Dedifferentiated amniotic fluid mesenchymal stem cell (primary cell): ENCODE measurements around the gene ETDB.
A peak's percentile ranks its signal among the peaks of the same experiment; 100 is the strongest.
"Not testable (repeated sequence)": the region's sequence is repeated elsewhere in the genome, so short reads cannot be mapped to it uniquely, and the experiment has no call there.

ENCODE experiments used
- DNase-seq: peaks from one replicate; pipeline ENCODE4 v3.0.0-alpha.2; 2016; ENCODE audit errors: extremely low spot score

ETDB gene

DNA sequence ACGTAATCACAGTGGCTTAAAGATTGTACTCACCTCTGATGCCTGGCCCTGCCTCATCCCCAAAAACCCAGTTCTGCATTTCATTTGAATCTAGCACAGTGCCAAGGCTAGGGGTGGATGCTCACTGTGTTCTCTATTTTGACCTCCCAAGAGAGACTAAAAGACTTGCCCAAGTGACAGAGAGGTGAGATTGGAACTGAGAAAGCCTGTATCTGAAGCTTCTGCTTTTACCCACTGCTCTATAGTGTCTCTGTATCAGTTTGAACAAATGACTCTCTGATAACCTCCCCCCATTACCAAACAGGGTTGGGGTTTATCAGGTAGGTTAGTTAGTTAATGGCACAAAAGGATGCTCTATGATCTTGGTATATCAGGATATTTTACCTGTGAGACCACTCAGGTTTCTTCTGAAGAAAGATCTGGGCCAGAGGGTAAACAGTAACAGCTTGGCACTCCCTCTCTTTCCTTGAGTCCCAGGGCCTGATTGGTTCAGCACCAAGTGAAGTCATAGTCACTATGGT is at the start of gene ETDB:
ETDB (minus strand) TSS at position 471 of the 521 bp plus-strand sequence. CDS start 1,265 bp downstream, outside the sequence.
- DNase-seq = not testable (repeated sequence)

DNA sequence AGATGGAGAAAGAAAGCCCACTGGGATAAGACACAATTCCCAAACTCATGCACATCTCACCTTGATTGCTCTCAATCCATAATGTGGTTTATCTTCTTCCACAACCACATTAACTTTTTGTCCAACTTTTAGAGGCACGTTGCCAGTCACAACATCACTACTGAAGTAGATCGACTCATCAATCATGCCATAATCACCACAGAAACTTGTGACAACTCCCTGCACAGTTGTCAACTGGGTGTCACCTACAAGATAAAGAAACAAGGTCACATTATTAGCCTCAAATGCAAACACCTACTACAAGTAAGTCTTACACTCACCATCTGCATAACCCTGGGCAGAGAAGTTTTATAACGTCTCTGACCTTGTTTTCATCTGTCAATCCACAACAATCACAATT is 49.2 kb upstream of the ETDB start:
- not testable (repeated sequence) for DNase-seq

DNA sequence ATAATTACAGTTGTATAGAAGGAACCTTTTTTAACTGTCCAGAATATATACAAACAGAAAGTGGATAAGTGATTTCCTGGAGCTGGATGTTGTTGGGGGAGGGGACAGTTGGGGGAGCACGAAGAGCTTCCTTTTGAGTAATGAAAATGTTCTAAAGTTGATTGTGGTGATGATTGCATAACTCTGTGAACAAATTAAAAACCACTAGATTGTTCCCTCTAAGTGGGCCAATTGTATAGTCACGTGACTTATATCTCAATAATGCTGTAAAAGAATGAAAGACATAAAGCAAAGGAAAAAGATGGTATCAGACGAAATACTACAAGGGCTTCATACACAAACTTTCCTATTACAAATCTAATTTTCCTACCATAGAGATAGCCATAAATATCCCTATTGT is 48.2 kb upstream of the ETDB start:
- no peak for DNase-seq

DNA sequence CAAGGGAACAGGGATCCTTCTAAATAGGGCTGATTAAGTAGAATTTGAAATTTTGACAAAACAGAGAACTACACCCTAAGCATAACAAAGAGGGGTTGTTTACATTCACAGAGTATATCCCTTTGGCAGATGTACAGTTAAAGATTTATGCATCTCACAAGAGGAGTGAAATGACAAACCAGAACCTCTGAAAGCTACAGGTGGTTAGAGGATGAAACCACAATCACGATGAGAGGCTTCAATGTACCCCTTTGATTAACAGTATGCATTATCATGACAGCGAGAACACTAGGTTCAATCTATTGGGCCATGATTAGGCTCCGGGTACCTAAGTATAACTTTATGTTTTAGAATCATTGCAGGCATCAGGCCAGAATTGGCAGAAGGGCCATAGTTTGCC is 34.4 kb upstream of the ETDB start:
- DNase-seq = not testable (repeated sequence)

DNA sequence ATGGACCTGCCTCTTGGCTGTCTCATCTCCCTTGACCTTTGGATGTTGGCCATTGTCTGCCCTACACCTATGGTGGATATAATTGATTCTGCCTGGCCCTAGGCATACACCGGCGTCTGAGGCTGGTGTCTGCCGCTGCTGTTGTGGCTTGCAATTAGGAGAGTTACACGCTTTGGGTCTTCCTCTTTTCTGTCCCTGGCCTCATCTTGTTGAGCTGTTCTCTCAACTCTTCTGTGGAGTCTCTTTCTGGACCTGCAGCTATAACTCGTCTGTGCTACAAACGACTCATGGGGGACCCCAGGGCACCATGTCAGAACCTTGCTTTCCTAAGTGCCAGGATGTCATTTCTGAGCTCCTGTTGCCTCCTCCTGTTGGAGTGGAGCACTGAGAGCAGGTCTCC is 5.8 kb upstream of the ETDB start:
- DNase-seq = not testable (repeated sequence)

DNA sequence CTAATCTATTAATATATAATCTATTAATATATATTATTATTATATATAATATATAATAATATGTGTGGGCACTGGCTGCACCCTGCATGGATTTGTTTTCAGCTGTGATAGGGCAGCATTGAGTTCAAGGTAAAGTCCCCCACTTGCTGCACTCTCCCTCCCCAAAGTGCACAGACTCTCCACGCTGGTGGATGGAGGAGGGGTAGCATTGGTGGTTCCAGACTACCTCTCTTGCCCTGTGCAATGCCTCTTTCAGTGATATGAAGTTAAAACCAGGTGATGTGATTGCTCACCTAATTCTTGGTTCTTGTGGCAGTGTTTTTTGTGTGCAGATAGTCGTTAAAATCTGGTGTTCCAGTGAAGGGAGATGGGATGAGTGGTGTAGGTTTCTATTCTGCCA is 4.3 kb downstream of the ETDB start:
- DNase-seq = not testable (repeated sequence)

DNA sequence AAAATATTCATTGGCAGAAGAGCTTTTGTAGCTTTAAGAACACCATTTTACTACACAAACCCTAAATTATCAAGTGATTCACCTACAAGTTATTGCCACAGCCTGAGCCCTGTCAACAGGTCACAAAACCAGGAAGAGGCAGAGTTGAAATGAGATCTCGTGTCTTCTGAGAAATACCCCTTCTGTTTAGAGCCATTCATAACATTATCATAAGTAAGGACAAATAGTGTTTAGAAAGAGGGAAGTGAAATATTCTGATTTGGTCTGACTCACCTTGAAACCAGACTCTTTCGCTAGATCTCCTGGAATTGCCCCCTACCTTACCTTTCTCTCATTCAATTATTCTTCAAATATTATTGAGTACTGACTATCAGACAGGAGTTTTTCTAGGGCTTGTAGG is 5.9 kb downstream of the ETDB start:
- DNase-seq = no peak

DNA sequence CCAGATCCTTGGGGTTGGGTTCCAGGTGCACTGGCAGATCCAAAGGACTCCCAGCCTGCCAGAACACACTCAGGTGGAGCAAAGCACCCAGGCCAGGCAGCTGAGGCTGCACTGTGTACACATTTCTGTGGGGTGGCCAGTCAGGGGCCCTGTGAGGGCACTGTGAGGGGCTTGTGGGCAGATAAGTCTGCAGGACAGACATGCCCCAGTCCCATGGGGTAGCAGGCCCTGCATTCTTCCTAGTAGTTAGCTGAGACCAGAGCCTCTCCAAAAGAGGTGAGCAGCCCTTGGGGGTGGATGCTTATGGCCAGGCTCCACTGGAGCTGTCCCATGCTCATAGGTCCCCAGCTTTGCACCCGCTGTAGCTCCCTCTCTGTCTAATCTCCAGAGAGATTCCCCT is 7.6 kb downstream of the ETDB start:
- no peak for DNase-seq

DNA sequence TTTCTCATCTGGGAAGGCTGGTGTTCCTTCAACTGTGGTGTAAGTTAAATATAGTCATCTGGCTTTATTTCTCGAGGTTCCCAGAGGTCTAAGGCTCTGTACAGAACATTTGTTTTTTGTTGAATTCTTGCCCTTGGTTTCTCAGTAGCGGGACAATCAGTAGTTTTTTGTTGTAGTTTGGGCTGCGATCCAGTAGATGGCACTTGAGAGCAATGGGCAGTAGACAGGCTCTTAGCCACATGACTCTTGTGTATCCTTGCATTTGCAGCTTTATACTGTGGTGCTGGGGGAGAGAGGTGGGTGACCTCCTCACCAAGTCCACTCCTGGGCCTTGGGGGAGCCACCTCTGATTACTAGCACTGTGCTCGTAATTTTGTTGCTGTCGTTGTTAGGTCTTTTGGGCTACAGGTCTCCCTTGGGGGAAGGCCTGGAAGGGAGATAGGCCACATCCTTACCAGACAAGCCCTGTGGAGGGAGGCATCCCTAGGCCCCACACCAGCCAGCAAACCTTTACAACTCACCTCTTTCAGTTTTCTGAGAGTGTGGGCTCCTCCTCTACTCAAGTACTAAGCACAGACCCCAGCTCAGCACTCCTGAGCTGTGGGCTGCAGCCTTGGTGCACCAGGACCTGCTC is 8.1 kb downstream of the ETDB start:
- no peak for DNase-seq

DNA sequence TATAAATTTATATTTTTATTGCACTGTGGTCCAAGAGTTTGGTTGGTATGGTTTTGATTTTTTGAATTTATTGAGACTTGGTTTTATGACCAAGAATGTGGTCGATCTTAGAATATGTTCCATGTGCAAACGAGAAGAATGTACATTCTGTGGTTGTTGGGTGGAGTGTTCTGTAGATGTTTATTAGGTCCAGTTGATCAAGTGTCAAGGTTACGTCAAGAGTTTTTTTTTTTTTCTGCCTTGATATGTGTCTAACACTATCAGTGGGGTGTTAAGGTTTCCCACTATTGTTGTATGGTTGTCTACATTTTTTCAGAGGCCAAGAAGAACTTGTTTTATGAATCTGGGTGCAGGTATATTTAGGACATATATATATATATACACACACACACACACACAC is 10.8 kb downstream of the ETDB start:
- DNase-seq = no peak

DNA sequence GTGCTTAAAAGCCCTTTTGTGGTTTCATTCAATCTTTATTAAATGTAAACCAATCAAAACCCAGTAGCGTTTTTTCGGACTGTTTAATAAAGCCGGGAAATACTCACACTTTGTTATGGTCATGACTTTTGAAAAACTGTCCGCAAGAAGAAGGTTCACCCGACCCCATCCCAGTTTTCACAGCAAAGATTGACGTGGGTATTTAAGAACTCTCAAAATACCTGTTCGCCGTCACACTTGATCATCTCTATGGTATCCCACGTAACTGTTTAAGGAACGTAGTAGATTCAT is 20.9 kb downstream of the ETDB start:
- DNase-seq = no peak

DNA sequence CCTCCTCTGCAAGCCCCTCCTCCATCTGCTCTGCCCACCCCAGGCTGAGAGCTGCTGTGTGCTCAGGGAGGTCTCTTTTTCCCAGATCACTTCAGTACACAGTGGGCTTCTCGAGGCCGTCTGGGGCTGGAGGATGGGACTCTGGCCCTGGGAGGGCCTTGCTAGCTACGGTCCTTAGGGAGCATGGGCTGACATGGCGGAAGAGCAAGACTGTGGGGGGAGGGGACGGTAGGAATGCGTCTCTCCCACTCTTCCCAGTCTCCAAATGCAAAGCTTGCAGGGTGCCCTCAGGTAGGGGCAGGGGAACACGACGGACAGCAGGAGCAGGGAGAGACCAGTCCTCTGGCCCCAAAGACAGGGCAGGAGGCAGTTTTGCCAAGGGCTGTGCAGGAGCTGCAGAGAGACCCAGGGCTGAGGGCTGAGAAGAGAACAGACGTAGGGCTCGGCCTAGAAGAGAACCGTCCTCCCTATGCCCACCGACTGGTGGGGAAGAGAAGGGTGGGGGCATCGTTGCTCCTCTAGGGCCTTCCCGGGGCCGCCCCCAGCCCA is 23.1 kb downstream of the ETDB start:
- not testable (repeated sequence) for DNase-seq

DNA sequence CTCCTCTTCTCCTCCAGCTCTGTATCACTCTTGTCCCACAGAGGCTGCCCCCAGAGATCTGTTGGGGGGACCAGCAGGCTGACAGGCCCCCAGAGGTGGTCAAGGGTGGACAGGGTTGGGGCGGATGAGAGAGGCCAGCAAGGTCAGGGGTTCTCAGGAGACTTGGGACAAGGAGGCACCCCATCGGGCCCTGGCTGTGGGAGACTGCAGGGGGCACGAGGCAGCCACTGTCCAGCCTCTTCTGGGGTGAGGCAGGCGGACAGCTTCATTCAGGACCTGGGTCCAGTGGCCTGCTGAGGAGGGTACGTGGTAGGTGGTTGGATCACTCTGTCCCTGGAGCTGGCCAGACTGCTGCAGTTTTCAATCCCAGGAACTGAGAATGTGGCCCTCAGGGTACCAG is 24.6 kb downstream of the ETDB start:
- no peak for DNase-seq

DNA sequence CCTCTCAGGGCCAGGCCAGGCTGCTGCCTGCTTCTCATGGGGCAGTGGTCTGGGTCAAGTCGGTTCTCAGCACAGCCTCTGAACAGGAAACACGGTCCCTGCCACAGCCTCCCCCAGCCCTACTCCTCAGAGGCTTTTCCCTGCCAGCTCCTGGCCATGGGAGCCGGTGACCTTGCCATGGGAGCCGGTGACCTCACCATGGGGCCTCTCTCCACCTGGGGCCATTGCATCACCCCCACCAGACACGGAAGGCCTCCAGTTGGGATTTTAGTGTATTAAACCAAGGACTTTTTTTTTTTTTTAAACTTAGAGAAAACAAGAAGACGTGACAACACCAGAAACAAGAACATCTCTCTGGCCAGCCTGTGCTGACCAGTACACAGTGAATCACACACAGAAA is 25.6 kb downstream of the ETDB start:
- DNase-seq = no peak

DNA sequence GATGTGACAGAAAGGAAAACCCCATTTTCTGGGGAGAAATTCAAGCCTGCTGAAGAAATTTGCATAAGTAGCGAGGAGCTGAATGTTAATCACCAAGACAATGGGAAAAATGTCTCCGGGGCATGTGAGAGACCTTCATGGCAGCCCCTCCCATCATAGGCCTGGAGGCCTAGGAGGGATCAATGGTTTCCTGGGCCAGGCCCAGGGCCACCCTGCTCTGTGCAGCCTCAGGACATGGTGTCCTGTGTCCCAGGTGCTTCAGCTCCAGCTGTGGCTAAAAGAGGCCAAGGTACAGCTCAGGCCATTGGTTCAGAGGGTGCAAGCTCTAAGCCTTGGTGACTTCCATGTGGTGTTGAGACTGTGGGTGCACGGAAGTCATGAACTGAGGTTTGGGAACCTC is 31.2 kb downstream of the ETDB start:
- no peak for DNase-seq

DNA sequence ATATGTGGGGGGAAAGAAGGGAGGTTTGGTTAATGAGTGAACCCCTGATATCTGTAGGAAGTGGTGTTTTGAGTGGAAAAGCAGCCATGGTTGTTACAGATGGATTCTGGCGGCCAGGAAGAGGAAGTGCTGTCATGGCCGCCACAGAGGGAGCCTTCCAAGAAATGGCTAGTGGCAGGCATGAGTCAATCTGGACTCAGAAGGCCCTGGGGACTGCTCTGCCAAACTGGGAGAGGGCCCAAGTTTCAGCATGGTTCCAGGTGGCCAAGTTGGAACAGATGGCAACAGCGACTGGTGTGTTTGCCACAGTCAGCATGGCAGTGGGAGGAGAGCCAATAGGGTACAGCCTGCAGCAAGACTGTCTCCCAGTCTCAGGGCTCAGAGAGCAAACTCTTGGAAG is 32.5 kb downstream of the ETDB start:
- no peak for DNase-seq

DNA sequence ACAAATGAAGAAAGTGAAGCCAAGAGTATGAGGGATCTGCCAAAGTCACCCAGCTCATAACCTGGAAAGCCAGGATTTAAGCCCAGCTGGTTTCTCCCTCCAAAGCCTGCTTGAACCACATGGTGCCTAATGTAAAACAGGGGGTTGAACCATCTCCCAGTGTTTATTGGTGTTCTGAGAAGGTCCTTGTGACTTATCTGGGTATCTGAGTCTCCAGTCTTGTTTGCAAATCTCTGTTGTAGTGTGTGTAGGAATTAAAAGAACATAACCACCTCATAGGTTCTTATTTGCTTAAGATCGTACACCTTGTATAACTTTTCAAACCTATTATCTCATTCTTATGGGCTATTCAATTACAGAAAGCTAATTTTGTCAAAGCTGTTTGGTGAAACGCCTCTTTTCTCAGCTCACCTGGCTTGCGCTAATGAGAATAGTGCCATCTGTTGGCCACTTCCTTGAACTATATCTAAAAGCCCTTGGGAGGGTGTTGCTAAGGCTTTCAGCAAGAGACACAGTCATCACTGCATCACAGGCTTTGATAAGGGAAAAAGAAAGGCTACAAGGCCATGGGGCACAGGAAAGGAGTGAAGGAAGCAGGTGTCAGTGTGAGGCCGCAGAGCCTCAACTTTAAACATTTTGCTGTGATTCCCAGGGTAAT is 34.0 kb downstream of the ETDB start:
- peak; percentile 31 for DNase-seq

DNA sequence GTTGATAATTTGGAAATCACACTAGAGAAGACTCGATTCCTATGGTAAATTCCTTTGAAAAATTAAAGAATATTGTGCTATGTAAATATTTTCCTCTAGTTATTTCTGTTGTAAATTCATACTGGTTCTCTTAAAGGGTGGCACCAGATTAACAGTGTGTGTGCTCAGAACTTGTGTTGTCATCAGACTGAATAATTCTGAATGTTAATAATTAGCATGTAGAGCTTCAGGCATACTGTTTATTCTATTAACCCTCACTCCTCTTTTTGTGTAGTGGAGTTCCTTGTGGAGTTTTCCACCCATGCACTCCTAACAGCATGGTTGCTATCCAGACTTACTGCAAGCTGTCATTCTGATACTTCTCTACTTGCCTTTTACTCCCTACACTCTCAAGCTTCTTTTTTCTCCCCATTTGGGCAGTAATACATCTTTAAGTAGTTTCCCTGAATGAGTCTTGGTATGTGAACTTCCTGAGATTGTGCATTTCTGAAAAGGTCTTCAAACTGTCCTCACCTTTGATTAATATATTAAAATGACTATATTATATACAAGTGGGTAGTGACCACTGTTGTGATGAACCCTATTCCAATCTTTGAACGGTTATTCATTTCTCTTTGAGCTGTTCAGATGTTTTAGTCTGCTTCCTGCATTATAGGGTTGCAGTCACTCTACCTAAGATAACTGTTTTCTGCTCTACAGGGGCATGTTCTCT is 38.5 kb downstream of the ETDB start:
- no peak for DNase-seq
